HG03378 (cell line): Measurements from ENCODE around the gene CGNL1.

Experiments used
- ATAC-seq: cut with Tn5 transposase; IDR thresholded peaks from one replicate; pipeline ENCODE4 v1.9.1; 2021; ENCODE audit warnings: mild to moderate bottlenecking, moderate library complexity; ENCODE audit not compliant: unreplicated experiment

Gene CGNL1

GRCh38 chr15:57348081-57348480 is 28.2 kb upstream of the CGNL1 start:
- no peak for ATAC-seq

GRCh38 chr15:57352535-57353316 is 23.6 kb upstream of the CGNL1 start:
- no peak for ATAC-seq

GRCh38 chr15:57353317-57353804 is 22.9 kb upstream of the CGNL1 start:
- ATAC-seq, result no peak

- no peak for ATAC-seq
Observed at GRCh38 chr15:57354436-57355123, 21.7 kb upstream of the CGNL1 start.

- no peak for ATAC-seq
Observed at GRCh38 chr15:57355259-57355658, 21.0 kb upstream of the CGNL1 start.

GRCh38 chr15:57356178-57356577 is 20.1 kb upstream of the CGNL1 start:
- no peak for ATAC-seq

GRCh38 chr15:57356636-57357035 is 19.7 kb upstream of the CGNL1 start:
- no peak for ATAC-seq

- no peak for ATAC-seq
Observed at GRCh38 chr15:57357799-57358198, 18.5 kb upstream of the CGNL1 start.

- no peak for ATAC-seq
Observed at GRCh38 chr15:57358571-57358970, 17.7 kb upstream of the CGNL1 start.

- no peak for ATAC-seq
Observed at GRCh38 chr15:57363661-57364060, 12.6 kb upstream of the CGNL1 start.

GRCh38 chr15:57364282-57365007 is 11.9 kb upstream of the CGNL1 start:
- ATAC-seq, result no peak

- ATAC-seq, result no peak
Observed at GRCh38 chr15:57367556-57367955, 8.7 kb upstream of the CGNL1 start.

GRCh38 chr15:57370929-57371328 is 5.4 kb upstream of the CGNL1 start:
- ATAC-seq, result no peak

- ATAC-seq, result no peak
Observed at GRCh38 chr15:57373251-57373881, 2.9 kb upstream of the CGNL1 start.

- no peak for ATAC-seq
Observed at GRCh38 chr15:57373882-57374276, 2.4 kb upstream of the CGNL1 start.

GRCh38 chr15:57376696-57377477 is 582 bp downstream of the CGNL1 start:
- ATAC-seq, result no peak

GRCh38 chr15:57377478-57377847 is 1.2 kb downstream of the CGNL1 start:
- ATAC-seq, result no peak

GRCh38 chr15:57379487-57379886 is 3.2 kb downstream of the CGNL1 start:
- no peak for ATAC-seq

GRCh38 chr15:57380854-57381253 is 4.5 kb downstream of the CGNL1 start:
- no peak for ATAC-seq

GRCh38 chr15:57382215-57382614 is 5.9 kb downstream of the CGNL1 start:
- ATAC-seq, result no peak
